Hepatic stellate cell (primary cell): Measurements from ENCODE around the gene ABCC6.
"Not testable (repeated sequence)": the region's sequence is repeated elsewhere in the genome, so short reads cannot be mapped to it uniquely, and the experiment has no call there.

Source experiments
- DNase-seq: peaks from one replicate; pipeline ENCODE4 v3.0.0; 2011; ENCODE audit warnings: low spot score

ABCC6 gene

DNA sequence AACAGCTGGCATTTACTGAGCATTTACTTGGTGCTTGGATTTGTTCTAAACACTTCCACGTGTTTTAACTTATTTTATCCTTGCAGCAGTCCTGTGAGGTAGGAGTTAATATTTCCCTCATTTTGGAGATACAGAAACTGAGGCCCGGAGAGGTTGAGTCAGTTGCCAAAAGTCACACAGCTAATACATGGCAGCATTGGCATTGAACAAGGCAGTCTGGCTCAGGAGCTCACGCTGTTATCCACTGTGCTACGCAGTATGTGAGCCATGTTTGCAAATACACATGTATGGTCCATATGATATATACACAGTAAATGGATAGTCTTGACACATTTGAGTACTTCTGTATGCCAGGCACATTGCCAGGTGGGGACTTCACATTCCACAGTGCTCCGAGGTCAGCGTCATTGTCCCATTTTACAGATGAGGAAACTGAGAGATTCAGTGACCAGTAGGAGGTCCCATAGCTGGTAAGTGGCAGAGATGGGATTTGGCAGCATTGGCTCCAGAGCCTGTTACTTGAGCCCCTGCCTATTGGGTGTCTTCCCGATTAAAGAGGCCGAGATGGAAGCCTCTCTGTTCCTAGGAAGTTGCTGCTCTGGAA lies 110.7 kb downstream of the ABCC6 start:
- no peak for DNase-seq

DNA sequence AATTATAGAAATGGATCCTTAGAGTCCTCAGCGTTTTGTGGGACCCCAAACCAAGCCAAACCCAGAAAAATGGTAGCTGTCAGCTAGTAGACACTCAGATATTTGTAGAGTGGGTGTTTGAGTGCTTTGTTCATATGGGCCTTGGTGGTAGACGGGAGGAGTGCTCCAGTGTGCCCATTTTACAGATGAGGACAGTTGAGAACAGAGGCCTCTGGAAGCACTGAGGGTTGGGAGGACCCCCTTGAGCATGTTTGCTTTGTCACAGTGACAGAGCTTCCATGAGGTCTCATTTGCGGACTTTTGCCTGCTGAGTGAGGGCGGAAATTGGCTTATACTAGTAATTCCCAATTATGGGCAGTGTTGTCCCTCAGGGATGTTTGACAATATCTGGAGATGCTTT lies 111.7 kb downstream of the ABCC6 start:
- no peak for DNase-seq

DNA sequence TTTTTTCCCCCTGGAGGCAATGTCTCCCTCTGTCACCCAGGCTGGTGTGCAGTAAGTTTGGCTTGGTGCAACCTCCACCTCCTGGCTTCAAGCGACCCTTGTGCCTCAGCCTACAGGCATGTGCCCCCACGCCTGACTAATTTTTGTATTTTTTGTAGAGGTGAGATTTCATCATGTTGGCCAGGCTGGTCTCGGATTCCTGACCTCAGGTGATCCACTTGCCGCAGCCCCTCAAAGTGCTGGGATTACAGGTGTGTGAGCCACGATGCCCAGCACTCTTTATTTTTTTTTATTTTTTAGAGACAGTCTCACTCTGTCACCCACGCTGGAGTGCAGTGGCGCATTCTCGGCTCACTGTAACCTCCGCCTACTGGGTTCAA lies 113.2 kb downstream of the ABCC6 start:
- DNase-seq = no peak

DNA sequence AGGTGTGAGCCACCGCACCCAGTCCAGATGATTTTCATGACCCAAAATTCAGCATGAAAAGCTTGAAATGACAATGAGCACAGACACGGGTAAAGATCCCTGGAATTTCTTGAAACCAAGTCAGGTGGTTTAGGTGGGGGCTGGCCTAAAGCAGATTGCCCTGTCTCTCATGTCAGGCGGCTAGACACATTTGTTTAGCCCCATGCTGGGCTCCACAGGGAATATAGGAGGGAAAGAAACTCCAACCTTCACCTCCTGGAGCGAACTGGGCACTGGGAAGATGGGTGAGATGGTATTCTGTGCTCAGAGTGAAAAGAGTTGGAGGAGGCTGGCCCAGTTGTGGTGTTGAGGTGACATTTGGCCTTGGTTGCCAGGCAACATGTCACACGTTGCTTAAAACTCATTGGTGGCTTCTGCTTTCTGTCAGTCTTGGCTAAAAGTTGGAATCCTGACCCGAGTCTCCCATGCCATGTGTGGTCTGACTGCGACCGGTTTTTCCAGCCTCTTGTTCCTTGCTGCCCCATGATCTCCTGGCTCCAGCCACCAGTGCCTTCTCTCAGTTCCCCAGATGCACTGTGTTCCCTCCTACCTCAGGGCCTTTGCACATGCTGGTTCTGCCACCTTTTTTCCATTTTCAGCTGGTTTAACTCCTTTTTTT lies 113.7 kb downstream of the ABCC6 start:
- DNase-seq = no peak

DNA sequence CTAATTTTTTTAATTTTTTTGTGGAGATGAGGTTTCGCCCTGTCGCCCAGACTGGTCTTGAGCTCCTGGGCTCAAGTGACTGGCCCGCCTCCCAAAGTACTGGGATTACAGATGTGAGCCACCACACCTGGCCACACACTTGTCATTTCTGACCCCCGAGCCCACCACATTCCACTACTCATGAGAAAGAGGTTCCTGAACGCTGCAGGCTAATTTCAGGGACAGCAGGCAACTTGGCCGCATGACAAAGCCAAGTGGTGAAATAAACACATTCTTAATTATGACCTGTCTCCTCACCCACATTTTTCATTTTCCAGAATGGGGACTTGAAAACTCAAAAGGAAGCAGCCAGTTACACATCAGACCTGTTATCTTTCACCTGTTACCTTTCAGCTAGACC lies 114.5 kb downstream of the ABCC6 start:
- DNase-seq = no peak

DNA sequence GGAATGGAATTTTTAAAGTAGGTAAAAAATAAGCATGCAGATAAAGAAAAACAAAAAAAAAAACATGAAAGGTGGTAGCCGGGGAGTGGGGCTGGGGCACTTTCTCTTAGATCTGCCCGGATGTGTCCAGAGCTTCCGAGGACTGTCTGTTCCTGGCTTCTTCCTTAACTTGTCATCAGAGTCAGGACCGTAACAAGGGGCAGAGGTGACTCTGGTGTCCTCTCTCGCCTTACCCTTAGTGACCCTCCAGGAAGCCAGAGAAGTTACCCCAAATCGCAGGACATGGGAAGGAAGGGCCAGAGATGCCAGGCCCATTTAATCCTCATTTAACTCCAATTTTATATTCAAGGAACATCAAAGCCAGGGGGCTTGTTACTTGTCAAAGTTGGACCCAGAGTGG lies 115.5 kb downstream of the ABCC6 start:
- no peak for DNase-seq

DNA sequence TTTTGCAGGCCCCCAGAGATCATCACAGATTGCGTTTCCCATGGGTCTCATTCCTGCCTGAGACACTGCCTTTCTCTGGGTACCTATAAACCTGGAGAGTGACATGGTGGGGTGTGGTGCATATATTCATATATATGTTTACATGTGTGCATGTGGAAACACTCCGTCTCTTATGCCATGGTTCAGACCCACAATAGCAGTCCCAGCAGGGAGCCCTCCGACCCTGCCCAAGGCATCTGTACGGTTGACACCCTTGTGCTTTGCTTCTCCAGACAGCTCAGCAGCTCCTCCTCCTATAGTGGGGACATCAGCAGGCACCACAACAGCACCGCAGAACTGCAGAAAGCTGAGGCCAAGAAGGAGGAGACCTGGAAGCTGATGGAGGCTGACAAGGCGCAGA lies 116.8 kb downstream of the ABCC6 start:
- no peak for DNase-seq

DNA sequence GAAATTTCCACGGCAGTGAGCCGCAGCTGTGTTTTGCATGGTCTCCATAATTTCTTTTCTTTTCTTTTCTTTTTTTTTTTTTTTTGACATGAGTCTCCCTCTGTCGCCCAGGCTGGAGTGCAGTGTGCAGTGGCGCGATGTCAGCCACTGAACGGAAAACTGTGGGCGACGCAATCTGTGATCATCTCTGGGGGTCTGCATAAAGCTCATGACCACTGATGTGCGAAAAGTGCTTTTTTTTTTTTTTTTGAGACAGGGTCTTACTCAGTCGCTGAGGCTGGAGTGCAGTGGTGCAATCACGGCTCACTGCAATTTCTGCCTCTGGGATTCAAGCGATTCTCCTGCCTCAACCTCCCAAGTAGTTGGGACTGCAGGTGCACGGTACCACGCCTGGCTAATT lies 117.6 kb downstream of the ABCC6 start:
- DNase-seq = no peak

DNA sequence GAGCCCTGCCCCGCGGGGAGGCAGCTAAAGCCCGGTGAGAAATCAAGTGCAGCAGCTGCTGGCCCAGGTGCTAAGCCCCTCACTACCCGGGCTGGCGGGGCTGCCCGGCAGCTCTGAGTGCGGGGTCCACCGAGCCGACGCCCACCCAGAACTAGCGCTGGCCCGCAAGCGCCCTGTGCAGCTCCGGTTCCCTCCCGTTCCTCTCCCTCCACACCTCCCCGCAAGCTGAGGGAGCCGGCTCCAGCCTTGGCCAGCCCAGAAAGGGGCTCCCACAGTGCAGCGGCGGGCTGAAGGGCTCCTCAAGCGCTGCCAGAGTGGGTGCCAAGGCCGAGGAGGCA lies 118.5 kb downstream of the ABCC6 start:
- not testable (repeated sequence) for DNase-seq

DNA sequence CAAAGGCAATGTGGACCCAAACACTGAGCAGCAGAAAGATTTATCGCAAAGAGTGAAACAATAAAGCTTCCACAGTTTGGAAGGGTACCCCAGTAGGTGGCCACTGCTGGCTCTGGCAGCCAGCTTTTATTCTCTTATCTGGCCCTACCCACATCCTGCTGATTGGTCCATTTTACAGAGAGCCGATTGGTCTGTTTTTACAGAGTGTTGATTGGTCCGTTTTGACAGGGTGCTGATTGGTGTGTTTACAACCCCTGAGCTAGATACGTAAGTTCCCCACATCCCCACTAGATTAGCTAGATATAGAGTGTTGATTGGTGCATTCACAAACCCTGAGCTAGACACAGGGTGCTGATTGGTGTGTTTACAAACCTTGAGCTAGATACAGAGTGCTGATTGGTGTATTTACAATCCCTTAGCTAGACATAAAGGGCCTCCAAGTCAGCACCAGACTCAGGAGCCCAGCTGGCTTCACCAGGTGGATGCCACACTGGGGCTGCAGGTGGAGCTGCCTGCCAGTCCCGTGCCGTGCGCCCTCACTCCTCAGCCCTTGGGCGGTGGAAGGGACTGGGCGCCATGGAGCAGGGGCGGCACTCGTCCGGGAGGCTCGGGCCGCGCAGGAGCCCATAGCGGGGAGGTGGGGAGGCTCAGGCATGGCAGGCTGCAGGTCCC lies 119.0 kb downstream of the ABCC6 start:
- DNase-seq = not testable (repeated sequence)

DNA sequence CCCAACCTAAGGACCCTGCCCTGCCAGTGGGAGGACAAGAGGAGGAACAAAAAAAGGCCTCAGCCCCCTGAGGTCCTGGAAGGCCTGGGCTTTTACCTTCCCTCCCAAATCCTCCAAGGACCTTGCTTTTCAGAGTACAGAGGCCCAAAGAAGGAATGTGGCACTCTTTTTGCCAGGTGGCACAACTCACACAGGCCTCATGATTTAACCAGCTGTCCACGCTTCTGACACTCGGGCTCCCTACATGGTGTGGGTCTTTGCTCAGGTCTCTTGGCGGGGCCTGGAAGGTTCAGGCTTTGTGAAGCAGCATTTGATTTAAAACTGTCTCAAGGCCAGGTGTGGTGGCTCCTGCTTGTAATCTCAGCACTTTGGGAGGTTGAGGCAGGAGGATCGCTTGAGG lies 120.6 kb downstream of the ABCC6 start:
- DNase-seq = no peak

DNA sequence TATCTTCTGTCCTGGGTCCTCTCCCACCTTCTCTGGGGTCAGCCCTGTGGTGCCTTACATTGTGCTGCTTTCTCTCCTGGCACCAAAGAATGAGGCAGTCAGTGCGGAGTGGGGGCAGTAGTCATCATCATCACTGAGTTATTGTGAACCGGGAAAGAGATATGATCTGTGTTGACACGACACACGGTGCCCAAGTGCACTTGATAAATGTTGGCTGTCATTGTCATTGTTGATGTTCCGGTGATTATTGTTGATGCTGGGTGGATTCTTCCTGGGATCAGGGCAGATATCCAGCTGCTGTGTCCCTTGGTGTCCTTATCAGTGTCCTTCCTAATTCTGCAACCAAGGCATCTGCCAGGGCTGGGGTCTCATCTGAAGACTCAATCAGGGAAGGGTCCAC lies 121.7 kb downstream of the ABCC6 start:
- DNase-seq = no peak

DNA sequence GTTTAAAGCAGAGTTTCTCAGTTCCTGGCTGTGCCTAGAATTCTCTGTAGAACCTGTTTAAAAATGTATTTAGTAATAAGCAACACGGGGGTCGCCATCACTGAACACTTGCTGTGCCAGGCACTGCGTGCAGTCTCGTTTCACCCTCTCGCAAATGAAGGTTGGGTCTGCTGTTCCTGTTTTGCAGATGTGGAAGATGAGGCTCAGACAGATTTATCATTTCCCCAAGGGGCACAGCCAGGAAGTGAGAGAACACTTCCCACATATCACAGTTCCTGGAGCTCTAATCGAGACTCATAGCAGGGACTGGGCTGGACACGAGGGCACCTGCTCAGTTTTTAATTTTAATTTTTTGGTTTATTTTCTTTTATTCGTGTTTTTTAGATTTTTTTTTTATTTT lies 122.7 kb downstream of the ABCC6 start:
- no peak for DNase-seq

DNA sequence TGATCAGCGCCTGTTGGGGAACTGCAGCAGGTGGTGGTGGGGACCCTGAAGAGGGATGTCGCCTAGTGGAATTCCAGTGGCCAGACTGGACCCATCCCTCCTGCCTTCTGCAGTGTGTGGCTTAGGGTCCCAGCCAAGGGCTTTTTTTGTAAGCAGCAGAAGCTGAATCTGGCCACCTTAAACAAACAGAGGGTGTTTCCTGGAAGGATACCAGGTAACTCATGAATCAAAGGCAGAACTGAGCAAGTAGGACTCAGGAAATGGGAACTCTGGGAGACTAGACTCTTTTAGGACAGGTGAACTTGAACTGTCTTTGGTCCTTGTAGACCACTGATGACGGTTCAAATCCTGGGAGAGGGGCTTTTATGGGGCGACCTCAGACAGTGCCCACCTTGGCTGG lies 124.0 kb downstream of the ABCC6 start:
- DNase-seq = no peak
